H1 (cell line): Measurements from ENCODE around the gene AGRP. TPM values are rescaled to one million over a fixed set of nuclear protein-coding genes. Genes with fewer than 3 reads are reported as not detected.

Experiments used
- CTCF ChIA-PET: fragments of 300-600 bp; sonication (Branson Sonifier 250); formaldehyde crosslinking; loops from one replicate; lab custom pipeline; 2021; ENCODE audit not compliant: partially characterized antibody; lab: Charles Lee
- POLR2A ChIA-PET: fragments of 300-600 bp; sonication (Branson Sonifier 250); formaldehyde crosslinking; loops from one replicate; lab custom pipeline; 2021; ENCODE audit warnings: inconsistent platforms; ENCODE audit not compliant: partially characterized antibody; lab: Charles Lee
- DNase-seq, 2 experiments: peaks; one replicate each; pipeline versions ENCODE4 v3.0.0 to v3.0.0-alpha.2; 2010 to 2022; ENCODE audit warnings: low spot score in 2 of 2, low read depth in 1 of 2, mixed read lengths in 1 of 2
- FAIRE-seq: peaks from 2 replicates; lab custom pipeline; 2011; peaks lifted over from hg19 to GRCh38; lab: Jason Lieb, UNC
- H2AFZ ChIP-seq: 2 replicates; pipeline ENCODE4 v1.8.1; 2012; ENCODE audit warnings: low read length, inconsistent platforms
- H2AK5ac ChIP-seq: 2 replicates; pipeline ENCODE4 v1.6.1; 2013; ENCODE audit warnings: low read depth, low read length
- H2BK120ac ChIP-seq: replicated peaks from 2 replicates; pipeline ENCODE3; 2013; ENCODE audit warnings: low read depth, low read length, inconsistent platforms
- H2BK12ac ChIP-seq: 2 replicates; pipeline ENCODE4 v1.6.1; 2013; ENCODE audit warnings: low read depth, low read length
- H2BK15ac ChIP-seq: 2 replicates; pipeline ENCODE4 v1.6.1; 2013; ENCODE audit warnings: low read length
- H2BK20ac ChIP-seq: 2 replicates; pipeline ENCODE4 v1.6.1; 2013; ENCODE audit warnings: low read length
- H2BK5ac ChIP-seq: 2 replicates; pipeline ENCODE4 v1.6.1; 2013; ENCODE audit warnings: low read depth, low read length
- H3K14ac ChIP-seq: 2 replicates; pipeline ENCODE4 v1.6.1; 2013; ENCODE audit warnings: inconsistent platforms; ENCODE audit not compliant: insufficient read length
- H3K18ac ChIP-seq: 2 replicates; pipeline ENCODE4 v1.6.1; 2013; ENCODE audit warnings: low read length; ENCODE audit errors: extremely low read depth
- H3K23ac ChIP-seq: 2 replicates; pipeline ENCODE4 v1.6.1; 2013; ENCODE audit warnings: inconsistent platforms; ENCODE audit not compliant: insufficient read length
- H3K23me2 ChIP-seq: 2 replicates; pipeline ENCODE4 v1.6.1; 2013; ENCODE audit warnings: low read depth, low read length
- H3K27ac ChIP-seq: 2 replicates; pipeline ENCODE4 v1.6.1; 2011; ENCODE audit warnings: low read depth, low read length, inconsistent platforms
- H3K27me3 ChIP-seq, 4 experiments: replicated peaks in 1 of 4; 1 replicate in 1 of 4; 2 replicates in 3 of 4; pipeline versions ENCODE4 v1.6.1 to v1.8.1; 2011 to 2013; ENCODE audit warnings: low read length in 3 of 4, mild to moderate bottlenecking in 3 of 4, inconsistent platforms in 2 of 4, mixed read lengths in 2 of 4, moderate library complexity in 1 of 4; ENCODE audit not compliant: control insufficient read depth in 3 of 4, insufficient read depth in 3 of 4; ENCODE audit errors: extremely low read depth in 1 of 4
- H3K36me3 ChIP-seq, 4 experiments: 2 replicates each; pipeline versions ENCODE4 v1.6.1 to v1.8.1; 2011 to 2013; ENCODE audit warnings: mild to moderate bottlenecking in 4 of 4, low read length in 3 of 4, moderate library complexity in 2 of 4, control low read depth in 1 of 4, inconsistent platforms in 1 of 4; ENCODE audit not compliant: insufficient read depth in 4 of 4, control insufficient read depth in 2 of 4
- H3K4ac ChIP-seq: replicated peaks from 2 replicates; pipeline ENCODE3; 2013; ENCODE audit warnings: low read length, low read depth, mixed read lengths, inconsistent platforms; ENCODE audit not compliant: insufficient read length
- H3K4me1 ChIP-seq, 4 experiments: replicated peaks in 1 of 4; 1 replicate in 1 of 4; 2 replicates in 3 of 4; pipeline versions ENCODE4 v1.6.1 to v1.8.1; 2011 to 2013; ENCODE audit warnings: low read length in 3 of 4, inconsistent platforms in 2 of 4, mixed read lengths in 1 of 4; ENCODE audit not compliant: insufficient read depth in 4 of 4, control insufficient read depth in 3 of 4
- H3K4me2 ChIP-seq, 2 experiments: 2 replicates each; pipeline versions ENCODE4 v1.6.1 to v1.8.1; 2011 to 2013; ENCODE audit warnings: low read depth in 2 of 2, low read length in 2 of 2, control low read depth in 1 of 2, inconsistent platforms in 1 of 2, mild to moderate bottlenecking in 1 of 2; ENCODE audit not compliant: insufficient read depth in 1 of 2
- H3K4me3 ChIP-seq, 4 experiments: fragments of 200-600, 300-600 bp in 1 of 4; sonication (generic), shearing (Covaris generic), sonication (Bioruptor Twin) in 1 of 4; 2 replicates each; pipeline versions ENCODE4 v1.5.1 to v1.8.1; 2011 to 2016; ENCODE audit warnings: low read length in 4 of 4, low read depth in 3 of 4, control low read depth in 2 of 4, inconsistent platforms in 2 of 4, mild to moderate bottlenecking in 2 of 4, mixed read lengths in 1 of 4, moderate library complexity in 1 of 4; ENCODE audit not compliant: insufficient read depth in 2 of 4; ENCODE audit errors: extremely low read depth in 1 of 4
- H3K56ac ChIP-seq: replicated peaks from 2 replicates; pipeline ENCODE3; 2013; ENCODE audit warnings: low read depth, mild to moderate bottlenecking, mixed read lengths, low read length, inconsistent platforms; ENCODE audit not compliant: insufficient read length
- H3K79me1 ChIP-seq: 2 replicates; pipeline ENCODE4 v1.6.1; 2013; ENCODE audit warnings: low read depth, low read length, control low read depth
- H3K79me2 ChIP-seq, 2 experiments: 2 replicates each; pipeline versions ENCODE4 v1.6.1 to v1.8.1; 2012 to 2013; ENCODE audit warnings: low read length in 2 of 2, mild to moderate bottlenecking in 2 of 2, inconsistent platforms in 1 of 2; ENCODE audit not compliant: insufficient read depth in 2 of 2, control insufficient read depth in 1 of 2
- H3K9ac ChIP-seq, 4 experiments: replicated peaks in 1 of 4; 1 replicate in 1 of 4; 2 replicates in 3 of 4; pipeline versions ENCODE4 v1.6.1 to v1.8.1; 2011 to 2013; ENCODE audit warnings: low read depth in 3 of 4, low read length in 3 of 4, control low read depth in 2 of 4, mild to moderate bottlenecking in 2 of 4, moderate library complexity in 2 of 4, inconsistent platforms in 1 of 4; ENCODE audit errors: extremely low read depth in 1 of 4
- H3K9me3 ChIP-seq, 2 experiments: 2 replicates each; pipeline versions ENCODE4 v1.6.1 to v1.8.1; 2012 to 2013; ENCODE audit warnings: mild to moderate bottlenecking in 2 of 2, moderate library complexity in 2 of 2, control low read depth in 1 of 2, inconsistent platforms in 1 of 2, low read depth in 1 of 2, low read length in 1 of 2, mixed read lengths in 1 of 2; ENCODE audit not compliant: insufficient read depth in 2 of 2
- H4K20me1 ChIP-seq, 2 experiments: replicated peaks in 1 of 2; 2 replicates each; pipeline versions ENCODE3 to v1.8.1; 2011 to 2013; ENCODE audit warnings: inconsistent platforms in 2 of 2, low read length in 2 of 2, mild to moderate bottlenecking in 1 of 2; ENCODE audit not compliant: insufficient read depth in 2 of 2, control insufficient read depth in 1 of 2
- H4K5ac ChIP-seq: 2 replicates; pipeline ENCODE4 v1.6.1; 2013; ENCODE audit warnings: low read length, low read depth, mixed read lengths, inconsistent platforms; ENCODE audit not compliant: insufficient read length
- H4K8ac ChIP-seq: 2 replicates; pipeline ENCODE4 v1.8.0; 2013; ENCODE audit warnings: mild to moderate bottlenecking, moderate library complexity, low read length, inconsistent platforms; ENCODE audit not compliant: insufficient read depth; ENCODE audit errors: extremely low read depth
- H4K91ac ChIP-seq: replicated peaks from 2 replicates; pipeline ENCODE3; 2013; ENCODE audit warnings: low read length, mixed read lengths, inconsistent platforms; ENCODE audit not compliant: insufficient read length
- CTBP2 ChIP-seq: IDR thresholded peaks from 2 replicates; pipeline ENCODE4 v1.7.0; 2011; ENCODE audit warnings: borderline replicate concordance, mild to moderate bottlenecking, moderate library complexity, mixed read lengths, low read length; ENCODE audit not compliant: insufficient read depth, insufficient read length
- EGR1 ChIP-seq: IDR thresholded peaks from 2 replicates; pipeline ENCODE4 v1.6.1; 2011; ENCODE audit warnings: low read depth, low read length, borderline replicate concordance
- GABPA ChIP-seq: IDR thresholded peaks from 2 replicates; pipeline ENCODE4 v1.6.1; 2011; ENCODE audit warnings: mild to moderate bottlenecking, low read length, moderate library complexity, borderline replicate concordance; ENCODE audit not compliant: insufficient read depth
- NRF1 ChIP-seq: IDR thresholded peaks from 2 replicates; pipeline ENCODE4 v1.6.1; 2011; ENCODE audit warnings: mild to moderate bottlenecking, low read depth, low read length, improper control_type of control experiment
- RAD21 ChIP-seq, 2 experiments: IDR thresholded peaks in 1 of 2; conservative IDR thresholded peaks in 1 of 2; 2 replicates each; pipeline ENCODE4 v1.6.1; 2011; ENCODE audit warnings: low read depth in 2 of 2, low read length in 2 of 2, improper control_type of control experiment in 1 of 2, inconsistent platforms in 1 of 2, mild to moderate bottlenecking in 1 of 2, moderate library complexity in 1 of 2
- RNF2 ChIP-seq: fragments of 200-900, 300-1000 bp; sonication (generic); IDR thresholded peaks from 2 replicates; pipeline ENCODE4 v1.7.1; 2016; ENCODE audit warnings: borderline replicate concordance, low read depth, mild to moderate bottlenecking, antibody characterized with exemption, low read length; ENCODE audit not compliant: poor library complexity, severe bottlenecking; ENCODE audit errors: missing control alignments
- SIX5 ChIP-seq: IDR thresholded peaks from 2 replicates; pipeline ENCODE4 v1.6.1; 2011; ENCODE audit warnings: mild to moderate bottlenecking, low read depth, low read length
- SP1 ChIP-seq: IDR thresholded peaks from 2 replicates; pipeline ENCODE4 v1.6.1; 2011; ENCODE audit warnings: low read depth, low read length
- ZNF274 ChIP-seq: IDR thresholded peaks from 2 replicates; pipeline ENCODE4 v1.7.0; 2012; ENCODE audit warnings: low read length, borderline replicate concordance; ENCODE audit errors: extremely low read depth
- WGBS, 2 experiments: shearing (Covaris generic) in 1 of 2; methylation state at CpG; one replicate each; pipeline versions ENCODE4 v1.1.6 to v1.1.7; 2013 to 2015; ENCODE audit warnings: low lambda C conversion rate in 2 of 2, mixed read lengths in 2 of 2, inconsistent platforms in 1 of 2, low coverage in 1 of 2, missing lambda C conversion rate in 1 of 2; ENCODE audit not compliant: insufficient replicate concordance in 2 of 2, insufficient coverage in 1 of 2, insufficient read length in 1 of 2; ENCODE audit errors: extremely low coverage in 1 of 2, missing lambda C conversion rate in 1 of 2; 5-methylcytosine and 5-hydroxymethylcytosine counted together
- polyA plus RNA-seq, 7 experiments: library from polyadenylated mRNA; depleted of rRNA in 3 of 7; stranded (reverse) in 5 of 7; unstranded in 2 of 7; fragments of >200 nt in 5 of 7; fragments of 200-250 nt in 2 of 7; gene quantifications; 1 replicate in 5 of 7; 2 replicates in 1 of 7; 4 replicates in 1 of 7; pipeline versions ENCODE4 v1.2.1 to v1.2.3, GENCODE V29; 2011 to 2013; ENCODE audit warnings: missing spikeins in 2 of 7, mixed read lengths in 2 of 7
- total RNA-seq: library from RNA; stranded (reverse); fragmentation: NEBNext Ultra II Directional; extraction: Animal tissue kit (Norgen Biotek cat#: 25700); gene quantifications from 2 replicates; pipeline ENCODE4 v1.2.1, GENCODE V29; 2021

Gene AGRP
- total and polyA plus RNA-seq, 2 of the 8 experiments (the other 6 are each of a cell fraction or from before 2014, with no cell fraction given) = not detected

GRCh38 chr16:67486805-67487204 is 3.5 kb upstream of the AGRP start:
- Histone ChIP-seq H3K79me2 (no peaks in the 10 kb centered on the region), H3K79me1 (no peaks in the 10 kb centered on the region), H3K9ac (no peak overlapping the region), H4K5ac (no peak overlapping the region), H2BK20ac (no peak overlapping the region), H3K56ac (no peak overlapping the region), H4K8ac (no peak overlapping the region; the same call in 1 of the 2 replicates), H3K4me2 (no peak overlapping the region), H2BK15ac (no peak overlapping the region), H2BK5ac (no peak overlapping the region), H3K4me1 (peaks cover 0 to 10% (median 6%) of the 10 kb centered on the region in 4 experiments; a peak in 6 of 7 replicates), H3K18ac (no peak overlapping the region), H2AFZ (no peak overlapping the region), H3K4me3 (no peak overlapping the region), H3K23me2 (no peaks in the 10 kb centered on the region), H3K23ac (no peak overlapping the region), H3K4ac (no peak overlapping the region), H3K14ac (no peak overlapping the region), H4K20me1 (peaks cover 6 to 10% of the 10 kb centered on the region in 2 experiments), H2BK120ac (no peak overlapping the region), H4K91ac (no peak overlapping the region), H3K27me3 (peaks cover 41 to 68% (median 58%) of the 10 kb centered on the region in 4 experiments), H3K9me3 (peaks cover 5 to 7% of the 10 kb centered on the region in 2 experiments; a peak in 1 of 4 replicates), H3K36me3 (no peaks in the 10 kb centered on the region; a peak in 1 of 8 replicates), H2AK5ac (no peak overlapping the region), H2BK12ac (no peak overlapping the region), H3K27ac (no peak overlapping the region)
- TF ChIP-seq GABPA = no peak
- no peak for TF ChIP-seq NRF1
- no peak for TF ChIP-seq SP1
- TF ChIP-seq CTBP2 = no peak
- no peak for TF ChIP-seq RNF2
- TF ChIP-seq EGR1 = no peak
- no peak for TF ChIP-seq SIX5
- TF ChIP-seq RAD21 (IDR thresholded peaks at IDR 0.05 in 1 of 2, conservative IDR thresholded peaks at IDR 0.05 in 1 of 2; ENCODE audit: low read depth in 2 of 2, low read length in 2 of 2) = no peak
- no peak for TF ChIP-seq ZNF274
- DNase-seq (no peak), FAIRE-seq (no peak)
- POLR2A ChIA-PET = no interaction called here
- 100% methylated on average over 3 of the region's 3 CpGs; no CpG with 5 or more reads in 1 of the 2 experiments for WGBS, 2 experiments
- CTCF ChIA-PET = interaction anchor here (0.7 to 21.5 kb wide), 5 partner anchors 6 to 126 kb away, joined by 3 to 335 read pairs (median 74); no protein-coding TSS in a partner anchor
